HepG2 (cell line): Measurements from ENCODE around the gene UTP11. TPM values are rescaled to one million over a fixed set of nuclear protein-coding genes. Genes with fewer than 3 reads are reported as not detected.
A peak's percentile ranks its signal among the peaks of the same experiment; 100 is the strongest.

Experiments used
- HDAC1 ChIP-seq: sonication (generic); formaldehyde crosslinking; IDR thresholded peaks from 2 replicates; pipeline ENCODE4 v1.5.1; 2020; ENCODE audit warnings: mild to moderate bottlenecking, missing genetic modification reagents
- ISX ChIP-seq: sonication (generic); formaldehyde crosslinking; conservative IDR thresholded peaks from 2 replicates; pipeline ENCODE4 v1.5.0; 2020; ENCODE audit warnings: missing genetic modification reagents
- MTF1 ChIP-seq: sonication (generic); formaldehyde crosslinking; IDR thresholded peaks from 2 replicates; pipeline ENCODE4 v1.5.0; 2020; ENCODE audit warnings: missing genetic modification reagents
- PAWR ChIP-seq: sonication (generic); formaldehyde crosslinking; IDR thresholded peaks from 2 replicates; pipeline ENCODE4 v1.4.0; 2020; ENCODE audit warnings: missing genetic modification reagents, mild to moderate bottlenecking, borderline replicate concordance
- SCMH1 ChIP-seq: sonication (generic); formaldehyde crosslinking; IDR thresholded peaks from 2 replicates; pipeline ENCODE4 v1.9.0; 2021; ENCODE audit warnings: missing genetic modification reagents, mild to moderate bottlenecking, borderline replicate concordance
- SRF ChIP-seq: IDR thresholded peaks from 2 replicates; pipeline ENCODE4 v1.6.1; 2011; ENCODE audit warnings: mild to moderate bottlenecking, low read depth, low read length, moderate library complexity
- SSRP1 ChIP-seq: IDR thresholded peaks from 2 replicates; pipeline ENCODE4 v1.6.1; 2016; ENCODE audit warnings: control low read depth
- TMF1 ChIP-seq: sonication (generic); formaldehyde crosslinking; IDR thresholded peaks from 2 replicates; pipeline ENCODE4 v1.8.1; 2022; ENCODE audit warnings: low read depth, missing genetic modification reagents
- ZNF816 ChIP-seq: sonication (generic); formaldehyde crosslinking; IDR thresholded peaks from 2 replicates; pipeline ENCODE4 v1.8.0; 2022; ENCODE audit warnings: missing genetic modification reagents, mild to moderate bottlenecking, borderline replicate concordance
- polyA plus RNA-seq, 8 experiments: library from polyadenylated mRNA; depleted of rRNA in 3 of 8; stranded (reverse) in 7 of 8; unstranded in 1 of 8; fragments of >200 nt; fragmentation: Illumina TruSeq in 4 of 8; extraction: Trizol in 4 of 8; gene quantifications; 2 replicates each; pipeline versions ENCODE4 v1.2.1 to v1.2.3, GENCODE V29; 2011 to 2016; ENCODE audit warnings: low read depth in 4 of 8, missing spikeins in 1 of 8, mixed read lengths in 1 of 8; ENCODE audit not compliant: insufficient read depth in 1 of 8
- total RNA-seq, 5 experiments: library from RNA; depleted of rRNA; stranded (reverse); fragments of >200 nt; fragmentation: Illumina TruSeq; extraction: Trizol; gene quantifications; 2 replicates each; pipeline ENCODE4 v1.2.3, GENCODE V29; 2016; ENCODE audit warnings: low read depth in 1 of 5
- TF ChIP-seq, protein P1 (sequence below): sonication (generic); formaldehyde crosslinking; IDR thresholded peaks from 2 replicates; pipeline ENCODE4 v1.5.0; 2020; ENCODE audit warnings: missing genetic modification reagents
- TF ChIP-seq, protein P2 (sequence below): sonication (generic); formaldehyde crosslinking; IDR thresholded peaks from 2 replicates; pipeline ENCODE4 v1.4.0; 2020; ENCODE audit warnings: mild to moderate bottlenecking, low read depth, missing genetic modification reagents
- TF ChIP-seq, protein P3 (sequence below): sonication (generic); formaldehyde crosslinking; IDR thresholded peaks from 2 replicates; pipeline ENCODE4 v1.4.0; 2020; ENCODE audit warnings: missing genetic modification reagents
- TF ChIP-seq, protein P4 (sequence below): sonication (generic); formaldehyde crosslinking; IDR thresholded peaks from 2 replicates; pipeline ENCODE4 v1.8.0; 2022; ENCODE audit warnings: mild to moderate bottlenecking, missing genetic modification reagents
- TF ChIP-seq, protein P5 (sequence below), 2 experiments: IDR thresholded peaks; 2 replicates each; pipeline ENCODE4 v1.6.1; 2011 to 2012; ENCODE audit warnings: low read length in 2 of 2, borderline replicate concordance in 1 of 2, low read depth in 1 of 2, mild to moderate bottlenecking in 1 of 2, moderate library complexity in 1 of 2

Gene UTP11
- total and polyA plus RNA-seq, 2 of the 13 experiments (the other 11 are each of a cell fraction or from before 2014, with no cell fraction given) = 13.5 to 44.8 TPM

DNA sequence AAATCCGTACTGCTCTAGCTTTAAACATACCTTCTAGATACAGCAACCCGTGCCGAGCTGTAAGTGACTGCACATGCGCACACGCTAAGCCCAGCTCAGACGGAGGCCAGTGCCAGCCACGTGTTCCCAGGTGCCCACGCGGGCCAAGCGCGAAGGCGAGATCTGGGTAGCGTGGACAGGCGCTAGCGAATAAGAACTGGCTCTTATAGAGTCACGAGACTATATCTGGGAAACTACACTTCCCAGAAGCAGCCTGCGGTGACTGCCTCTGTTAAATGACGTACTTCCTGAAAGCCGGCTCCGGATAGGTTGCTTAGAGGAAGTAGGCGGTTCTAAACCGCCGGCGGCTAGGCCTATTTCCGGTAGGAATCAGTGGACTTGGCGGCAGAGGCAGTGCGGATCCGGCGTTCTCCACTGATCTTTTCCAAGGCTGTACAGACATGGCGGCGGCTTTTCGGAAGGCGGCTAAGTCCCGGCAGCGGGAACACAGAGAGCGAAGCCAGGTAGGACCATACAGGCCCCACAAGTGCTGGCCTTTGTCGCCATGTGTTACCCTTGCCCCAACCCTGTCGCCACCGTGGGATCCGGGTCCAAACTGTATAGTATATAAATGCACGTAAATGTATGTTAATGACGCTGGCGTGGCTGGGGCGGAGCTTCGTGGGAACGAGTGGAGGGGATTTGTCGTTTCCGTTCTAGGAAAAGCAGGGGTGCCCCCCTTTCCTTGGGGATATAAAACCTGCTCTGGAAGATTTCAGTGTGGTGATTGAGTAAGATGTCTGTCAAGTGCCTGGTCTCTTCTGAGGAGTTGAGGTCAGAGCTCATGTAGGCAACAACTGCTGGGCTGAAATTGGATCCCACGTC is at the start of gene UTP11 (continued):
- TF ChIP-seq ZNF816 (CRISPR knock-in tag) = no peak
- TF ChIP-seq TMF1 = peak; percentile 94
- no peak for TF ChIP-seq PAWR (CRISPR knock-in tag)
- TF ChIP-seq, protein P1, sequence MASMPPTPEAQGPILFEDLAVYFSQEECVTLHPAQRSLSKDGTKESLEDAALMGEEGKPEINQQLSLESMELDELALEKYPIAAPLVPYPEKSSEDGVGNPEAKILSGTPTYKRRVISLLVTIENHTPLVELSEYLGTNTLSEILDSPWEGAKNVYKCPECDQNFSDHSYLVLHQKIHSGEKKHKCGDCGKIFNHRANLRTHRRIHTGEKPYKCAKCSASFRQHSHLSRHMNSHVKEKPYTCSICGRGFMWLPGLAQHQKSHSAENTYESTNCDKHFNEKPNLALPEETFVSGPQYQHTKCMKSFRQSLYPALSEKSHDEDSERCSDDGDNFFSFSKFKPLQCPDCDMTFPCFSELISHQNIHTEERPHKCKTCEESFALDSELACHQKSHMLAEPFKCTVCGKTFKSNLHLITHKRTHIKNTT (CRISPR knock-in tag) = no peak
- TF ChIP-seq, protein P2, sequence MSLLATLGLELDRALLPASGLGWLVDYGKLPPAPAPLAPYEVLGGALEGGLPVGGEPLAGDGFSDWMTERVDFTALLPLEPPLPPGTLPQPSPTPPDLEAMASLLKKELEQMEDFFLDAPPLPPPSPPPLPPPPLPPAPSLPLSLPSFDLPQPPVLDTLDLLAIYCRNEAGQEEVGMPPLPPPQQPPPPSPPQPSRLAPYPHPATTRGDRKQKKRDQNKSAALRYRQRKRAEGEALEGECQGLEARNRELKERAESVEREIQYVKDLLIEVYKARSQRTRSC (CRISPR knock-in tag) = peak; percentile 82
- peak; percentile 81; the same call in 1 of the 2 replicates for TF ChIP-seq ISX (CRISPR knock-in tag)
- TF ChIP-seq, protein P3, sequence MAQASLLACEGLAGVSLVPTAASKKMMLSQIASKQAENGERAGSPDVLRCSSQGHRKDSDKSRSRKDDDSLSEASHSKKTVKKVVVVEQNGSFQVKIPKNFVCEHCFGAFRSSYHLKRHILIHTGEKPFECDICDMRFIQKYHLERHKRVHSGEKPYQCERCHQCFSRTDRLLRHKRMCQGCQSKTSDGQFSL (CRISPR knock-in tag) = no peak; the same call in 1 of the 2 replicates
- TF ChIP-seq HDAC1 (CRISPR knock-in tag) = peak; percentile 40; the same call in 1 of the 2 replicates
- TF ChIP-seq, protein P4, sequence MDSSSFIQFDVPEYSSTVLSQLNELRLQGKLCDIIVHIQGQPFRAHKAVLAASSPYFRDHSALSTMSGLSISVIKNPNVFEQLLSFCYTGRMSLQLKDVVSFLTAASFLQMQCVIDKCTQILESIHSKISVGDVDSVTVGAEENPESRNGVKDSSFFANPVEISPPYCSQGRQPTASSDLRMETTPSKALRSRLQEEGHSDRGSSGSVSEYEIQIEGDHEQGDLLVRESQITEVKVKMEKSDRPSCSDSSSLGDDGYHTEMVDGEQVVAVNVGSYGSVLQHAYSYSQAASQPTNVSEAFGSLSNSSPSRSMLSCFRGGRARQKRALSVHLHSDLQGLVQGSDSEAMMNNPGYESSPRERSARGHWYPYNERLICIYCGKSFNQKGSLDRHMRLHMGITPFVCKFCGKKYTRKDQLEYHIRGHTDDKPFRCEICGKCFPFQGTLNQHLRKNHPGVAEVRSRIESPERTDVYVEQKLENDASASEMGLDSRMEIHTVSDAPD (CRISPR knock-in tag) = peak; percentile 72; the same call in 1 of the 2 replicates
- peak; percentile 55; the same call in 1 of the 2 replicates for TF ChIP-seq MTF1 (CRISPR knock-in tag)
- peak; percentile 43; the same call in 1 of the 2 replicates for TF ChIP-seq SRF
- TF ChIP-seq, protein P5, sequence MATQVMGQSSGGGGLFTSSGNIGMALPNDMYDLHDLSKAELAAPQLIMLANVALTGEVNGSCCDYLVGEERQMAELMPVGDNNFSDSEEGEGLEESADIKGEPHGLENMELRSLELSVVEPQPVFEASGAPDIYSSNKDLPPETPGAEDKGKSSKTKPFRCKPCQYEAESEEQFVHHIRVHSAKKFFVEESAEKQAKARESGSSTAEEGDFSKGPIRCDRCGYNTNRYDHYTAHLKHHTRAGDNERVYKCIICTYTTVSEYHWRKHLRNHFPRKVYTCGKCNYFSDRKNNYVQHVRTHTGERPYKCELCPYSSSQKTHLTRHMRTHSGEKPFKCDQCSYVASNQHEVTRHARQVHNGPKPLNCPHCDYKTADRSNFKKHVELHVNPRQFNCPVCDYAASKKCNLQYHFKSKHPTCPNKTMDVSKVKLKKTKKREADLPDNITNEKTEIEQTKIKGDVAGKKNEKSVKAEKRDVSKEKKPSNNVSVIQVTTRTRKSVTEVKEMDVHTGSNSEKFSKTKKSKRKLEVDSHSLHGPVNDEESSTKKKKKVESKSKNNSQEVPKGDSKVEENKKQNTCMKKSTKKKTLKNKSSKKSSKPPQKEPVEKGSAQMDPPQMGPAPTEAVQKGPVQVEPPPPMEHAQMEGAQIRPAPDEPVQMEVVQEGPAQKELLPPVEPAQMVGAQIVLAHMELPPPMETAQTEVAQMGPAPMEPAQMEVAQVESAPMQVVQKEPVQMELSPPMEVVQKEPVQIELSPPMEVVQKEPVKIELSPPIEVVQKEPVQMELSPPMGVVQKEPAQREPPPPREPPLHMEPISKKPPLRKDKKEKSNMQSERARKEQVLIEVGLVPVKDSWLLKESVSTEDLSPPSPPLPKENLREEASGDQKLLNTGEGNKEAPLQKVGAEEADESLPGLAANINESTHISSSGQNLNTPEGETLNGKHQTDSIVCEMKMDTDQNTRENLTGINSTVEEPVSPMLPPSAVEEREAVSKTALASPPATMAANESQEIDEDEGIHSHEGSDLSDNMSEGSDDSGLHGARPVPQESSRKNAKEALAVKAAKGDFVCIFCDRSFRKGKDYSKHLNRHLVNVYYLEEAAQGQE (IDR thresholded peaks at IDR 0.05; ENCODE audit: borderline replicate concordance in 1 of 2, low read depth in 1 of 2, low read length in 2 of 2) = no peak; a peak in 1 of 4 replicates
- TF ChIP-seq SCMH1 = no peak
- no peak for TF ChIP-seq SSRP1 (CRISPR knock-in tag)
